Medulla oblongata (tissue), 1 donor: ENCODE data around the gene CEP43.

Experiments used
- DNase-seq: peaks from one replicate; pipeline ENCODE4 v3.0.0-alpha.2; 2015; ENCODE audit errors: extremely low spot score

CEP43 gene, protein sequence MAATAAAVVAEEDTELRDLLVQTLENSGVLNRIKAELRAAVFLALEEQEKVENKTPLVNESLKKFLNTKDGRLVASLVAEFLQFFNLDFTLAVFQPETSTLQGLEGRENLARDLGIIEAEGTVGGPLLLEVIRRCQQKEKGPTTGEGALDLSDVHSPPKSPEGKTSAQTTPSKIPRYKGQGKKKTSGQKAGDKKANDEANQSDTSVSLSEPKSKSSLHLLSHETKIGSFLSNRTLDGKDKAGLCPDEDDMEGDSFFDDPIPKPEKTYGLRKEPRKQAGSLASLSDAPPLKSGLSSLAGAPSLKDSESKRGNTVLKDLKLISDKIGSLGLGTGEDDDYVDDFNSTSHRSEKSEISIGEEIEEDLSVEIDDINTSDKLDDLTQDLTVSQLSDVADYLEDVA

GRCh38 chr6:166999145-166999883, at the start of gene CEP43:
Gene CEP43, plus strand, starts transcription at chr6:166999397. Its CDS starts 16 bp downstream, at chr6:166999413.
- peak; percentile 98 for DNase-seq

- DNase-seq: no peak
Measured at GRCh38 chr6:166949528-166950442, 49.4 kb upstream of the CEP43 start.

- peak; percentile 52 for DNase-seq
Measured at GRCh38 chr6:166950443-166950821, 48.8 kb upstream of the CEP43 start.

DNA sequence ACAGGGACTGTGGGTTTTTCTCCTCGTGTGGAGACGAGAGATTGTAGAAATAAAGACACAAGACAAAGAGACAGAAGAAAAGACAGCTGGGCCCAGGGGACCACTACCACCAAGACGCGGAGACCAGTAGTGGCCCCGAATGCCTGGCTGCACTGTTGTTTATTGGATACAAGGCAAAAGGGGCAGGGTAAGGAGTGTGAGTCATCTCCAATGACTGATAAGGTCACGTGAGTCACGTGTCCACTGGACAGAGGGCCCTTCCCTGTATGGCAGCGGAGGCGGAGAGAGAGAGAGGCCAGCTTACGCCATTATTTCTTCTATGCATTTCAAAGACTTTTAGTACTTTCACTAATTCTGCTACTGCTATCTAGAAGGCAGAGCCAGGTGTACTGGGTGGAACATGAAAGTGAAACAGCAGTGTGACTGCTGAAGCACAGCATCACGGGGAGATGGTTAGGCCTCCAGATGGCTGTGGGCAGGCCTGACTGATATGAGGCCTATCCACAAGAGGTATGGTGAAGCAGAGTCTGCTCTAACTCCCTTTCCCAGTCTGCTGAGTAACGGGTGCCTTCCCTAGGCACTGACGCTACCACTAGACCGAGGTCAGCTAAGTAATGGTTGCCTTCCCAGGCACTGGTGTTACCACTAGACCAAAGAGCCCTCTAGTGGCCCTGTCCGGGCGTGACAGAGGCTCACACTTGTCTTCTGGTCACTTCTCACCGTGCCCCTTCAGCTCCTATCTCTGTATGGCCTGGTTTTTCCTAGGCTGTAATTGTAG, 48.1 kb upstream of the CEP43 start:
- peak; percentile 65 for DNase-seq

DNA sequence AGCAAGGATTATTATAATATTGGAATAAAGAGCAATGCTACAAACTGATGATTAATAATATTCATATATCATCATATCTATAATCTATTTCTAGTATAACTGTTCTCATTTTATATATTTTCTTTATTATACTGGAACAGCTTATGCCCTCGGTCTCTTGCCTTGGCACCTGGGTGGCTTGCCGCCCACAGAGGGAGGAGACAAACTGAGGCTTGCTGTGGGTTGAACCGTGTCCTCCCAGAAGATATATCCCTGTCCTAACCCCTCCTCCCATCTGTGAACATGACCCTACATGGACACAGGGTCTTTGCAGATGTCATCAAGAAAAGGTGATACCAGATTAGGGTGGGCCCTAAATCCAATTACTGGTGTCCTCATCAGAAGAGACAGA, 47.5 kb upstream of the CEP43 start:
- DNase-seq: no peak

GRCh38 chr6:166952121-166952520, 47.1 kb upstream of the CEP43 start:
- DNase-seq: peak; percentile 45

- no peak for DNase-seq
Measured at GRCh38 chr6:166952567-166953486, 46.4 kb upstream of the CEP43 start.

GRCh38 chr6:166954118-166954713, 45.0 kb upstream of the CEP43 start:
- DNase-seq: no peak

GRCh38 chr6:166955121-166955864, 43.9 kb upstream of the CEP43 start:
- DNase-seq: peak; percentile 51

GRCh38 chr6:166955865-166956443, 43.2 kb upstream of the CEP43 start:
- no peak for DNase-seq

- DNase-seq: peak; percentile 93
Measured at GRCh38 chr6:166956444-166957086, 42.6 kb upstream of the CEP43 start, which contains the start of gene RNASET2. Gene RNASET2, minus strand, starts transcription at chr6:166956550. Its CDS starts 368 bp downstream, at chr6:166956182.

DNA sequence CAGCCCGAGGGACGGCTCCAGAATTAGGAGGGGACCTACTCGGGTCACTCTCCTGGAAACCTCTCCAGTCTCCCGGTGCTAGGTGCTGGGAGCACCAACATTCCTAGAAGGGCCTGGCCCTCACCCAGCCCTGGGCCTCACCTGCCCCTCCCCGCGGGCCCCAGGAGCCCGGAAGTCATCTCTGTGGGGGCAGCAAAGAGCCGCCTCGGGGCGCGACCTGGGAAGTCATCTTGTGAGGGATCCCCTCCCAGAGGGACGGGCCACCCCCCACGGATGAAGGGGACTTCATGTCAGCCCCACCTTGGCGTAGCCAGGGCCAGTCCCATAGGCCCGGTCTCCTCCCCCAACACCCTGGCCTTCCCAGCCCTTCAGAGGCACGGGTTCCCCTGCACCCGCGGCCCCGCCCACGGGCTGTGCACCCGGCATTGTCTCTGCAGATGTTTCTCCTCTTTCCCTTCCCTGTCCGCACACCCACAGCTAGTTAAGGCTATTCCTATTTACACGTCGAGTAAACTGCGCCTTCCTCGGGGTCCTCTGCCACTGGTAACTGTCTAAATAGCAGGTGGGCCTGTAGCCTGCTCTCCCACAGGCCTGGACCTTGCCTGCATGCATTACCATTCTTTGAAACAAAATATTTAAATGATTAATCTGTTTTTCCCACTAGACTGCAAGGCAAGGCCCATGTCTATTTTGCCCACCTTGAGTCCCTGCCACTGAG, 42.0 kb upstream of the CEP43 start:
- DNase-seq: peak; percentile 39

GRCh38 chr6:166957805-166958076, 41.5 kb upstream of the CEP43 start:
- no peak for DNase-seq

DNA sequence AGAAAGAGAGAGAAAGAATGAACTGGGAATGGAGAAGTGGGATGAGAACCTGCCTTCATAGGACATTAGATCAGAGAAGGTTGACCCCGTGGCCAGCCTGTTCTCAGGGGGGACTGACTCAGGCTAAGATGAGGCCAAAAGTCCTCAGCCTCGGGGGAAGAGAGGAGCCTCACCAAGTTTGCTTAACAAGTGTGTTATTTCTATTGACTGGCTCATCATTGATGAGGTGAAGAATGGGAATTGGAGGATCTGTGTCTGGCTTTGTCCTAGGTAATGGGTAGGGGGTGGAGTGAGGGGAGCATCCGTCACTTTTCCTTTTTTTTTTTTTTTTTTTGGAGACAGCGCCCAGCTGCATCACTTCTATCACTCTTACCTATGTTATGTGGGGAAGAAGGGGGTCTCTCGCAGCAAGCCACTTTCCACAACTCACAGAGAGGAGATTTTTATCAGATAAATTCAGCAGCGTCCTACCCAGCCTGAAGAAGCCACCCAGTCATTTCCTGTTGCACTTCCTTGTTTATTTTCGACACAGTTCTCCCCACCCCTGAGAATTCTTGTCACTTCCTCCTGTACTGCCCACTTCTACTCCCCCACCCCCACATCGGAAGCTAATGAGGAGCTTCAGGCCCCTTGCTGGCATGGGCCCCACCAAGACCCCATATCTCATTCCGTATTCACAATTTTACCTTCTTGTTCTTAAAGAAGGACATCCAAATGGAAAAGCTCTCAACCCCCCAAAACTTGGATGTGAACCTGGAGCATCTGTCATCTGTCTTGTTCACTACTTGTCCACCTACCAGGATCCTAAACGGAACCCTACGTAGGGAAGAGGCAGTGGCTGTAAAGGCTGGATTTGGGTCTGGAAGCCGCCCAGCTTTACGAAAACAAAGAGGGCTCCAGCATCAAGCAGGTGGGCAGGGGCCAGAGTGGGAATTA, 40.0 kb upstream of the CEP43 start:
- DNase-seq: peak; percentile 82

DNA sequence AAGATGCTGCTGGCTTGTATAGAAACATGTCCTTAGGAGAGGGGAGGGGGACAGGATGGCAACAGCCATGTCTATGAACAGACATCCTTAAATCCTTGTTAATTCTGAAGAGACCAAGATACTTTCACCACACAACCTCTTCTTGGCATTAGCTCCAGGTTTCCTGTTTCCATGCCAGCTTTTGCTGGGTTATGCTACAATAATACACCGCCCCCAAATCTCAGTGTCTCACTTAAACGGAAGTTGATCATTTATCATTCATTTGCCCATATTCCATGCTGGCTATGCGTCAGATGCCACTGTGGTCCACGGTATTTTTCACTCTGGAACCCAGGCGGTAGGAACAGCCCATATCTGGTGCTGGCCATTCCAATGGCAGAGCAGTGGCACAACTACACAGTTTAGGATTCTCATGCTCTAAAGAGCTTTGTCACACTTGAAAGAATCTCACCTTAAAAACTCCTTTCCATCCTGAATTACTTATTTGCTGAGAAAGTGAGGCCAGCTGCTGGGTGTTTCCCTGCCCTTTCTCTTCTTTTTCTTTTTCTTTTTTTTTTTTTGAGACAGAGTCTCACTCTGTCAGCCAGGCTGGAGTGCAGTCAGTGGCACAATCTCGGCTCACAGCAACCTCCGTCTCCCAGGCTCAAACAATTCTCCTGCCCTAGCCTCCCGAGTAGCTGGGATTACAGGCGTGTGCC, 39.1 kb upstream of the CEP43 start:
- no peak for DNase-seq

DNA sequence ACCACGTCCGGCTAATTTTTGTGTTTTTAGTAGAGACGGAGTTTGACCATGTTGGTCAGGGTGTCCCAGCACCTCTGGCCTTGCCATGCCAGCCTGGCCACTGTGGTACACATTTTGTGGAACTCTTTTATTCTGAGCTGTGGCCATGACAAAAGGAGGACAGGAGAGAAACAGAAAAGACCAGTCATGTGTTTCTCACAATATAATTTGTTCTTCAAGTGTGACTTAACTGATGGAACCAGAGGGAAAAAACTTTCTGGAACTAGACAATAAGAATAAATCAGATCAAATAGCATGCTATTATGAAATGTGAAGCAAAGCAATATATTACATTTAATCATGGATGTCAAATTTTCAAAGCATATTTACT, 38.6 kb upstream of the CEP43 start:
- no peak for DNase-seq
